Neural cell (in vitro differentiated cells): ENCODE measurements around the gene SLC26A3. TPM values are rescaled to one million over a fixed set of nuclear protein-coding genes. Genes with fewer than 3 reads are reported as not detected.

Experiments
- H2AFZ ChIP-seq: fragments of 200-600, 300-800 bp; sonication (generic), shearing (Covaris generic); 2 replicates; pipeline ENCODE4 v1.6.0; 2014; ENCODE audit warnings: low read depth, mild to moderate bottlenecking, antibody characterized with exemption, low read length, moderate library complexity
- H3F3A ChIP-seq: fragments of 200-600 bp; shearing (Covaris generic); 2 replicates; pipeline ENCODE4 v1.6.1; 2016; ENCODE audit warnings: mild to moderate bottlenecking, moderate library complexity, mixed read lengths, antibody characterized with exemption, low read length; ENCODE audit not compliant: insufficient read depth, poor library complexity, severe bottlenecking
- H3K27ac ChIP-seq: fragments of 200-600, 300-800 bp; sonication (generic), shearing (Covaris generic); 2 replicates; pipeline ENCODE4 v1.5.1; 2014; ENCODE audit warnings: mild to moderate bottlenecking, low read length, moderate library complexity
- H3K27me3 ChIP-seq: fragments of 300-800, 200-600 bp; sonication (generic), shearing (Covaris generic); 2 replicates; pipeline ENCODE4 v1.6.0; 2014; ENCODE audit warnings: mild to moderate bottlenecking, low read depth, low read length, moderate library complexity; ENCODE audit not compliant: insufficient read depth
- H3K36me3 ChIP-seq: fragments of 300-800, 200-600 bp; sonication (generic), shearing (Covaris generic); 2 replicates; pipeline ENCODE4 v1.5.1; 2014; ENCODE audit warnings: mild to moderate bottlenecking, antibody characterized with exemption, low read length, moderate library complexity; ENCODE audit not compliant: insufficient read depth
- H3K4me2 ChIP-seq: fragments of 300-800, 200-600 bp; sonication (generic), shearing (Covaris generic); 2 replicates; pipeline ENCODE4 v1.6.0; 2014; ENCODE audit warnings: mild to moderate bottlenecking, low read length
- H3K4me3 ChIP-seq: fragments of 300-800, 200-600 bp; sonication (generic), shearing (Covaris generic); 2 replicates; pipeline ENCODE4 v1.5.1; 2014; ENCODE audit warnings: mild to moderate bottlenecking, low read length, moderate library complexity
- H3K79me2 ChIP-seq: fragments of 200-600 bp; shearing (Covaris generic); replicated peaks from 2 replicates; pipeline ENCODE4 v1.6.0; 2014; ENCODE audit warnings: mild to moderate bottlenecking, low read length, moderate library complexity; ENCODE audit not compliant: insufficient read depth
- H3K9ac ChIP-seq: fragments of 300-800, 200-600 bp; sonication (generic), shearing (Covaris generic); 2 replicates; pipeline ENCODE4 v1.6.1; 2016; ENCODE audit warnings: mild to moderate bottlenecking, low read length, mixed read lengths
- H3K9me2 ChIP-seq: fragments of 200-600 bp; shearing (Covaris generic); 2 replicates; pipeline ENCODE4 v1.6.1; 2016; ENCODE audit warnings: mild to moderate bottlenecking, low read length, mixed read lengths; ENCODE audit not compliant: insufficient read depth
- H3K9me3 ChIP-seq: fragments of 200-600, 300-800 bp; sonication (generic), shearing (Covaris generic); 2 replicates; pipeline ENCODE4 v1.6.1; 2016; ENCODE audit warnings: mild to moderate bottlenecking, mixed run types, low read length, moderate library complexity, mixed read lengths
- H4K20me1 ChIP-seq: fragments of 200-600 bp; shearing (Covaris generic); 2 replicates; pipeline ENCODE4 v1.6.1; 2016; ENCODE audit warnings: mild to moderate bottlenecking, mixed run types; ENCODE audit not compliant: insufficient read depth
- EP300 ChIP-seq: fragments of 450-650 bp; conservative IDR thresholded peaks from 2 replicates; pipeline ENCODE4 v1.6.1; 2014; ENCODE audit warnings: antibody characterized with exemption, mild to moderate bottlenecking, moderate library complexity; ENCODE audit not compliant: poor library complexity, severe bottlenecking
- EZH2 ChIP-seq: fragments of 200-600, 300-800 bp; shearing (Covaris generic), sonication (generic); IDR thresholded peaks from 2 replicates; pipeline ENCODE4 v1.6.1; 2014; ENCODE audit warnings: antibody characterized with exemption, low read length, borderline replicate concordance, mild to moderate bottlenecking; ENCODE audit not compliant: insufficient read depth, poor library complexity, severe bottlenecking
- MXI1 ChIP-seq: fragments of 450-650 bp; conservative IDR thresholded peaks from 2 replicates; pipeline ENCODE4 v1.6.1; 2014; ENCODE audit warnings: antibody characterized with exemption, mild to moderate bottlenecking; ENCODE audit not compliant: poor library complexity, severe bottlenecking
- POLR2AphosphoS5 ChIP-seq: IDR thresholded peaks from 2 replicates; pipeline ENCODE4 v1.6.1; 2012
- RAD21 ChIP-seq: fragments of 450-650 bp; conservative IDR thresholded peaks from 2 replicates; pipeline ENCODE4 v1.6.1; 2014; ENCODE audit warnings: antibody characterized with exemption, mild to moderate bottlenecking, moderate library complexity
- SMC3 ChIP-seq: fragments of 450-650 bp; conservative IDR thresholded peaks from 2 replicates; pipeline ENCODE4 v1.6.1; 2014; ENCODE audit warnings: antibody characterized with exemption, mild to moderate bottlenecking, moderate library complexity; ENCODE audit not compliant: poor library complexity
- TAF1 ChIP-seq: IDR thresholded peaks from 2 replicates; pipeline ENCODE4 v1.6.1; 2012; ENCODE audit warnings: low read depth
- polyA plus RNA-seq: library from polyadenylated mRNA; depleted of rRNA; stranded (reverse); fragments of >200 nt; gene quantifications from 2 replicates; pipeline ENCODE4 v1.2.3, GENCODE V29; 2014
- TF ChIP-seq, protein P1 (sequence below): fragments of 450-650 bp; IDR thresholded peaks from 2 replicates; pipeline ENCODE4 v1.5.1; 2014; ENCODE audit warnings: antibody characterized with exemption, mild to moderate bottlenecking, moderate library complexity; ENCODE audit not compliant: poor library complexity, severe bottlenecking
- TF ChIP-seq, protein P2 (sequence below): IDR thresholded peaks from 2 replicates; pipeline ENCODE4 v1.6.1; 2012; ENCODE audit warnings: borderline replicate concordance

SLC26A3 gene
- polyA plus RNA-seq, 1 donor from 2014 or later: not detected

DNA sequence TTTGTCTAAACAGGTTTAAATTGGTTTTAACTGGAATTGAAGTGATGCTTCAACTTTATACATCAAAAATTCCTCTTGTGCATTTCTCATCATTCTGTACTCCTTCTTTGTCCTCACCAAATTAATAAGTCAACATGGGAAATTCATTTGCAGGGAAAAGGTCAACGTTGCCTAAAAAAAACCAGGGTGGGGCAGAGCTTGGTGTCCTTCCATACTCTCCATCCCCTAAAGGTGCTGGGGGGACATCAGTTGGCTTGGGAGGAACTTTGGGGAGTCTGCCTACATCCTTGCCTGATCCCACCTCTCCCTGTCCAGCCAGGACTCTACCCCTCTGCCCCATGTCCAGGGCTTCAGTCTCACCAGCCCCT is 34.1 kb upstream of the SLC26A3 start:
- Histone ChIP-seq H3K27me3 (no peaks in the 10 kb centered on the region), H3K36me3 (no peaks in the 10 kb centered on the region), H3K79me2 (no peaks in the 10 kb centered on the region), H3K9me2 (no peaks in the 10 kb centered on the region), H2AFZ (no peak overlapping the region), H3K9ac (no peak overlapping the region), H3K4me2 (no peak overlapping the region), H4K20me1 (no peaks in the 10 kb centered on the region), H3K4me3 (no peak overlapping the region), H3K9me3 (no peaks in the 10 kb centered on the region), H3K27ac (no peak overlapping the region), H3F3A (no peaks in the 10 kb centered on the region)
- no peak for TF ChIP-seq TAF1
- TF ChIP-seq EP300: no peak
- TF ChIP-seq POLR2AphosphoS5: no peak
- TF ChIP-seq SMC3: no peak
- TF ChIP-seq, protein P1, sequence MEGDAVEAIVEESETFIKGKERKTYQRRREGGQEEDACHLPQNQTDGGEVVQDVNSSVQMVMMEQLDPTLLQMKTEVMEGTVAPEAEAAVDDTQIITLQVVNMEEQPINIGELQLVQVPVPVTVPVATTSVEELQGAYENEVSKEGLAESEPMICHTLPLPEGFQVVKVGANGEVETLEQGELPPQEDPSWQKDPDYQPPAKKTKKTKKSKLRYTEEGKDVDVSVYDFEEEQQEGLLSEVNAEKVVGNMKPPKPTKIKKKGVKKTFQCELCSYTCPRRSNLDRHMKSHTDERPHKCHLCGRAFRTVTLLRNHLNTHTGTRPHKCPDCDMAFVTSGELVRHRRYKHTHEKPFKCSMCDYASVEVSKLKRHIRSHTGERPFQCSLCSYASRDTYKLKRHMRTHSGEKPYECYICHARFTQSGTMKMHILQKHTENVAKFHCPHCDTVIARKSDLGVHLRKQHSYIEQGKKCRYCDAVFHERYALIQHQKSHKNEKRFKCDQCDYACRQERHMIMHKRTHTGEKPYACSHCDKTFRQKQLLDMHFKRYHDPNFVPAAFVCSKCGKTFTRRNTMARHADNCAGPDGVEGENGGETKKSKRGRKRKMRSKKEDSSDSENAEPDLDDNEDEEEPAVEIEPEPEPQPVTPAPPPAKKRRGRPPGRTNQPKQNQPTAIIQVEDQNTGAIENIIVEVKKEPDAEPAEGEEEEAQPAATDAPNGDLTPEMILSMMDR: no peak
- TF ChIP-seq MXI1: no peak
- no peak for TF ChIP-seq RAD21
- TF ChIP-seq EZH2: no peak
- TF ChIP-seq, protein P2, sequence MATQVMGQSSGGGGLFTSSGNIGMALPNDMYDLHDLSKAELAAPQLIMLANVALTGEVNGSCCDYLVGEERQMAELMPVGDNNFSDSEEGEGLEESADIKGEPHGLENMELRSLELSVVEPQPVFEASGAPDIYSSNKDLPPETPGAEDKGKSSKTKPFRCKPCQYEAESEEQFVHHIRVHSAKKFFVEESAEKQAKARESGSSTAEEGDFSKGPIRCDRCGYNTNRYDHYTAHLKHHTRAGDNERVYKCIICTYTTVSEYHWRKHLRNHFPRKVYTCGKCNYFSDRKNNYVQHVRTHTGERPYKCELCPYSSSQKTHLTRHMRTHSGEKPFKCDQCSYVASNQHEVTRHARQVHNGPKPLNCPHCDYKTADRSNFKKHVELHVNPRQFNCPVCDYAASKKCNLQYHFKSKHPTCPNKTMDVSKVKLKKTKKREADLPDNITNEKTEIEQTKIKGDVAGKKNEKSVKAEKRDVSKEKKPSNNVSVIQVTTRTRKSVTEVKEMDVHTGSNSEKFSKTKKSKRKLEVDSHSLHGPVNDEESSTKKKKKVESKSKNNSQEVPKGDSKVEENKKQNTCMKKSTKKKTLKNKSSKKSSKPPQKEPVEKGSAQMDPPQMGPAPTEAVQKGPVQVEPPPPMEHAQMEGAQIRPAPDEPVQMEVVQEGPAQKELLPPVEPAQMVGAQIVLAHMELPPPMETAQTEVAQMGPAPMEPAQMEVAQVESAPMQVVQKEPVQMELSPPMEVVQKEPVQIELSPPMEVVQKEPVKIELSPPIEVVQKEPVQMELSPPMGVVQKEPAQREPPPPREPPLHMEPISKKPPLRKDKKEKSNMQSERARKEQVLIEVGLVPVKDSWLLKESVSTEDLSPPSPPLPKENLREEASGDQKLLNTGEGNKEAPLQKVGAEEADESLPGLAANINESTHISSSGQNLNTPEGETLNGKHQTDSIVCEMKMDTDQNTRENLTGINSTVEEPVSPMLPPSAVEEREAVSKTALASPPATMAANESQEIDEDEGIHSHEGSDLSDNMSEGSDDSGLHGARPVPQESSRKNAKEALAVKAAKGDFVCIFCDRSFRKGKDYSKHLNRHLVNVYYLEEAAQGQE: no peak

DNA sequence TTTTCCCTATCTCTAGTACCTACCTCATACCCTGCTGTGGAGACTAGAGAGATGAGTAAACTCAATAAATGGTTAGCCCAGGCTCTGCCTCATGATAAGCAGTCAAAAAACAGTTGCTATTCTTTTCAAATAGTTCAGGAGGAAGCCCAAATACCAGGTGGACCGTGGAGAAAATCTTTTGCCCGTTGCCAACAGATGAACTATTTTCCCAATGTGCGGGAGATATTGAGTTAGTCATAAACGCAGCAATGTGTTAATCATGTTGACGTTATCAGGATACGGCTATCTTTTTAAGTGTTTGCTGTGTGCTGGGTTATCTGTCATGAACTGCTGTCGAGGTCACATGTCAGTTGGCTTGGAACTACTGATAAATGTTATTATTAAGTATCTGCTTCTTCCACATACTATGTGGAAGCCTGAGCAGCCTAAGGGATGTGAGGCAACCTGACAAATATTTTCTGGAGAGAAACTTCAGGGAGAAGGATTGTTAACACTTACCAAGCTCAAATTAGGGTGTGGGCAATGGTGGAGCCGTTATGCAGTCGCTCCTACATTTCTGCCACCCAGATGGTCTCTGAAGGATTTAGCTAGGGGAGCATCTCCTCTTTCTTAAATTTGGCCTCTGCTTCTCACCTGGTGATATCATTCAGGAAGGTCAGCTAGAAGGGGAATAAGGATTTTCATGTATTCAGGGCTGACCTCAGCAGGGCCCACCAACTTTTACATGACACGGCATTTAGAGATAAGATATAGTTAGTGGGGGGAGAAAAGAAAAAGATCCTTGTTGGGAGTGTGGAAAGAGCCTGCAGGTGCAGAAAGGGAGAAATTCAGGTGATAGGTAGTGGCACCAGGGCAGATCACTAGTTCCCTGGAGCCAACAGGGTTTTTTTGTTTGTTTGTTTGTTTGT is 33.5 kb upstream of the SLC26A3 start:
- Histone ChIP-seq H3K9me3 (no peaks in the 10 kb centered on the region), H3K36me3 (no peaks in the 10 kb centered on the region), H3F3A (no peaks in the 10 kb centered on the region), H3K27ac (no peak overlapping the region), H3K79me2 (no peaks in the 10 kb centered on the region), H3K27me3 (no peaks in the 10 kb centered on the region), H2AFZ (no peak overlapping the region), H3K9ac (no peak overlapping the region), H4K20me1 (no peaks in the 10 kb centered on the region), H3K4me3 (no peak overlapping the region), H3K4me2 (no peak overlapping the region), H3K9me2 (no peaks in the 10 kb centered on the region)
- TF ChIP-seq TAF1 (no peak), RAD21 (no peak), EP300 (no peak), MXI1 (no peak), POLR2AphosphoS5 (no peak), EZH2 (no peak), SMC3 (no peak)
- TF ChIP-seq, protein P2: no peak
- TF ChIP-seq, protein P1: no peak
